Measurements from ENCODE around the gene CRYGA.

The CRYGA gene, protein sequence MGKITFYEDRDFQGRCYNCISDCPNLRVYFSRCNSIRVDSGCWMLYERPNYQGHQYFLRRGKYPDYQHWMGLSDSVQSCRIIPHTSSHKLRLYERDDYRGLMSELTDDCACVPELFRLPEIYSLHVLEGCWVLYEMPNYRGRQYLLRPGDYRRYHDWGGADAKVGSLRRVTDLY

GRCh38 chr2:208163489-208163888, at the start of gene CRYGA:
Gene CRYGA, minus strand, starts transcription at chr2:208163589. Its CDS starts 33 bp downstream, at chr2:208163556.
- no peak for DNase-seq

DNA sequence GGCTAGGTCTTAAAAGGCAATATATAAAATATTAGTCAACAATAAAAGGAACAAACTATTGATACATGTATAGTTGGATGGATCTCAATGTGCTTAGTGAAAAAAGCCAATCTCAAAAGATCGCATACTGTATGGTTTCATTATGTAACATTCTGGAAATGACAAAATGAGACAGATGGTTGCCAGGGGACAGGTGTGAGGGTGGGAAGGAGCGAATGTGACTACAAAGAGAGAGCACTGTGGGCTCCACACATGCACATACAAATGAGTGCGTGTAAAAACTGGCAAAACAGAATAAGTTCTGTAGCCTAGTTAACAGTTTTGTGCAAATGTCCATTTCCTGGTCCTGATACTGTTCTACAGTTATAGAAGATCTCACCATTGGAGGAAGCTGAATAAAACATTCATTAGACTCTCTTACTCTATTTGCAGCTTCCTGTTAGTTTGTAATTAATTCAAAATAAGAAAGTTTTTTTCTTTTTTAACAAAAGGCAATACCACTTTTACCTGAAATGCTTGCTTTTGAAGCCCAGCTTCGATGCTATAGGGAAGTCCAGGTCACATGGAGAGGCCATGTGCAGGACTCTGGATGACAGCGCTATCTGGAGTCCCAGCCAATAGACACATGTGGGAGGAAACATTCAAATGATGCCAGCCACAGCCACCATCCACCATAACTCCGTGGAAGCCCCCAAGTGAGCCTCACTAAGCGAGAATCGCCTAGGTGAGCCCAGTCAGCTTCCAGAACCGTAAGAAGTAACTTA, 47.5 kb upstream of the CRYGA start:
- DNase-seq, result peak; percentile 7

- no peak for DNase-seq
These were observed 45.1 kb upstream of the CRYGA start for GRCh38 chr2:208208335-208209085.

GRCh38 chr2:208207769-208208168, 44.4 kb upstream of the CRYGA start:
- no peak for DNase-seq

GRCh38 chr2:208204166-208204565, 40.8 kb upstream of the CRYGA start:
- DNase-seq, result no peak

DNA sequence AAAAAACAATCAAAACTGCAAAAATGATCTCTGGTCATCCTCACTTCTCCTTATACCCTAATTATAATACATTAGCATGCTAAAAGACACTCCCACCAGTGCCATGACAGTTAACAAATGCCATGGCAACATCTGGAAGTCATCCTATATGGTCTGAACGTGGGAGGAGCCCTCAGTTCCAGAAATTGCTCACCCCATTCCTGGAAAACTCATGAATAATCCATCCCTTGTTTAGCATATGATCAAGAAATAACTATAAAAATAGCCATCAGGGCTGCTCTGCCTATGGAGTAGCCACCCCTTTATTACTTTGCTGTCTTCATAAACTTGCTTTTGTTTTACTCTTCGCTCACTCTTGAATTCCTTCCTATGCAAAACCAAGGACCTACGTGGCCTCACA, 32.1 kb upstream of the CRYGA start:
- no peak for DNase-seq

DNA sequence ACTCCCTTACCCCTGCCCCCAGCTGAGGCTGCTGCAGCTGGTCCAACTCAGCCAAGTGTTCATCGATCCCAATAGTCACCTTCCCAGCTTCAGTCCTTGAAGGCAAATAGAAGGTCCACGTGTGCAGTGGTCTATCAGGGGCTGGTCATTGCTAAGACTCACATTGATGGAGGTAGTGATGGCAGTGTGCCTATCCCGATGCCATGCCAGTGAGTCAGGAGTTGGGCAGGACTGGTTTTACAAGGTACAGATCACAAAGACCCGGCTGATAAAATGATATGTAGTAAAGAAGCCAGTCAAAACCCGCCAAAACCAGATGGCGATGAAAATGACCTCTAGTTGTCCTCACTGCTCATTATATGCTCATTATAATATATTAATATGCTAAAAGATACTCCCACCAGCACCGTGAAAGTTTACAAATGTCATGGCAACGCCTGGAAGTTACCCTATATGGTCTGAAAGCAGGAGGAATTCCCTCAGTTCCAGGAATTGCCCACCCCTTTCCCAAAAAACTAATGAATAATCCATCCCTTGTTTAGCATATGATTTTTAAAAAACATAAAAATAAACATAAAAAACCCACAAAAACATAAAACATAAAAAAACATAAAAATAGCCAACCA, 29.3 kb upstream of the CRYGA start:
- no peak for DNase-seq

DNA sequence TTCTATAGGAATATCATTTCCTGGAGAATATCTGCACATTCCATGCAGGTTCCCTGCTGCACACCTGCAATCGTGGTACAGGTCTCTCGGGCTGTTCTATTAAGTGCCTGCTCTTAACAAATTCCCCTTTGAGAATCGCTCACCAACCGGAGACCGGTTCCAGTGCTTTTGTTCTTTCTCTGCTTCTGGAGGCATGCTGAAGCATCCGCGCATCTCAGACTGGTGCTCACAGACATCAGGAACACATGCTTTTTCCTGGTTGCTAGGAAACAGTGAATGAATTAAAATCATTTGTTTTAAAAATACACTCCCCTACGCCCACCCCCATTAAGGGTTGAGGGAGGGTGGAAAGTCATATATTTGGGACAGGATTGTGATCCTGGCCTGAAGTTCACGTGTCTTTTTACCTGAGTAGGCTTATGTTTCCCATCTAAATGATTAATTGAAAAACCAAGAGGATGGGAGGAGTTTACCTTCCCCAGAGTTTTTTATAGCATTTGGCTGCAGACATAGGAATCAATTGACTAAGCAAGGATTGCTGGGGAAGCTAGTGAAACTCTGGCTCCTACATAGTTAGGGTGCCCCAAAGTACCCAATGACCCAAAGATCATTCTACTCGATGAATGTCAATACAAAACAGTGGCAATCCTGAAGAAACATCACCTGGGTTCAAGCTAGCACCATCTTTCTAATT, 26.6 kb upstream of the CRYGA start, which contains the start of gene C2orf80:
Gene C2orf80, minus strand, starts transcription at position 221 of the 694 bp plus-strand sequence. CDS start 3,044 bp downstream, outside the sequence.
- no peak for DNase-seq

- DNase-seq, result no peak
These were observed 25.9 kb upstream of the CRYGA start for GRCh38 chr2:208189069-208189809.

DNA sequence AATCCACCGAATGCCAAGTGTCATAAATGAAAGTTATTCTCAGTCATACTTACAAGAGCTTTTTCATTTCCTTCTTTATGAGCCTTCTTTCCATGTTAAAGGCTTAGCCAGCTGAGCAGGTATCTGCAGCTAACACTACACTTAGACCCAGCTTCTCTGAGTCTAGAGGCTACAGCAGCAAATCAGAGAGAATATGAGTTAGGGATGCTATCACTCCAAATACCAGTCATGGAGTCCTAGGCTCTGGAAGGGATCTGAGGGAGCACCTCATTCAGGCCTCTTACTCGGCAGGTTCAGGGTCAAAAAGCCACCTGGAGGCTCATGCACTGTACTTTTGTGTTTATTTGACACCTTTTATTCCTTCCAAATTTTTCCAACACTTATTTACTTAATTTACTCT, 23.5 kb upstream of the CRYGA start:
- no peak for DNase-seq

GRCh38 chr2:208186465-208186864, 23.1 kb upstream of the CRYGA start:
- no peak for DNase-seq

DNA sequence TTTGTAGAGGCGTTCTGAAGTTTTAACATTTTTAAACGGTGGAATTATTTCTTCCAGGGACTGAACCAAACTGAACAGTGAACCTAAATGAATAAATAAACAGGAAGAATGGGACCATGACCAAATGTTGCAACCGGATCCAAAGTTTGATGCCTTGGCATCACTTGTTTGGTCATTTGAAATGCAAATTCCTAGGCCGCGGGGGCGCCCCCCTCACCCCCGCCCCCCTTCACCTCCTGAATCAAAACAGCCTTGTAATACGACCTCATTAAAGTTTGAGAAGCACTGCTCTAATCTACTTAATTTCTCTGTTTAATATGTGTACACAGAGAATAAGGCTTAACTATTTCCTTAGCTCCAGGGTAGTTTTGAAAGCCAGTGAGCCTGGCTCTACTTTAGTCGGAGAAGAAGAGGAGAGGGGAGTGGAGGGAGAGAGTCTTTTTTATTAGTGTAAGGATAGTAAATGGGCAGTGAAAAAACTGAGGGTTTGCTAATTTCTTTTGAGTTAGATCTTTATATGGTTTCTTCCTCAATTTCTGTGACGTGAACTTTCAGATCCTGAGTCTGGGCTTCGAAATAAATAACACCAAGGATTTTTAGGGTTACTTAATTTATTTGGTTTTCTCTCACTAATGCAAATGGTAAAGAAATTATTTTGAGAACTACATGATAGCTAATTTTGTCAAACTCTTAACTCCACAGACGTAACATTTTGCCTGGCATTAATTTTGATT, 20.8 kb upstream of the CRYGA start:
- no peak for DNase-seq

GRCh38 chr2:208183526-208183925, 20.1 kb upstream of the CRYGA start:
- no peak for DNase-seq

DNA sequence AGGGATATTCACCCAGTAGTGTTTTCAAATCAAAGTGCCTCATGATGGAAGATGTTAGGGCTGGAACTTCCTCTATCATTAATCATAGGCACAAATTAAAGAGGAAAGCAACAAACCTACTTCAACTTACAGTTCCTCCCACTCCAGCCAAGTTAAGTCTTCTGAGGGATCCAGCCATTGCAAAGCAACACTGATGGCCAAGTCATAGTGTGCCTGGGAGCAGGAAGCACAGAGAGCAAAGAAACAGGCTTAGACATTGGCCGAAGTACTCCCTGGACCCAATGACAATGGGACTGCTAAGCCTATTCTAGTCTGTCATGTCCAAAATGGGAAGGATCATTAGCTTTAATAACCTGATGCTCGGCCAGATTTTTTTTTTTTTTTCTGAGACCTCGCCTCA, 19.4 kb upstream of the CRYGA start:
- no peak for DNase-seq

DNA sequence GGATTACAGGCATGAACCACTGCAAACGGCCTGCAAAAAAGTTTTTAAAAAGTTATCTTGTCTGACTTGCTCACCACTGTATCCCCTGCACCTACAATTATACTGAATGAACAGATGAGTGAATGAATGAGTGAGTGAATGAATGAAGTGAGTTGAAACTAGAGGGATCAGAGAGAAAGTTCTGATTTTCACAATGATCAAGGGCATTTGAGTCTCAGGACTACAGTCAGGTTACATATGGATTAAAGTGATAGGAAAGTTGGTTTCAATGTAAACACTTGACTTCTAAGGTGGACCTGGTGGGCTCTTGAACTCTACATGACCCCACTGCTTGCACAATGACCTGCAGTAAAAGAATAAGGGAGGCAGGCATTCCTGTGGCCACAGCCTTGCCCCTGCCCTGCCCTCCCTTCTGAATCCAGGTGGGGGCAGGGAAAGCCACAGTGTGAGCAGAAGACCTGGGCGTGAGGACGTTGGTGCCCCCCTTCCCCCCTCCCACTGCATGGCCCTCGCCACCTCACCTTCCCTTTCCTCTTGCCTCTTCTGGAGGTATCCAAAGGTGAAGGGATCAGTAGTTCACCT, 15.7 kb upstream of the CRYGA start:
- DNase-seq, result no peak

- DNase-seq, result no peak
These were observed 12.4 kb upstream of the CRYGA start for GRCh38 chr2:208175840-208176153.

DNA sequence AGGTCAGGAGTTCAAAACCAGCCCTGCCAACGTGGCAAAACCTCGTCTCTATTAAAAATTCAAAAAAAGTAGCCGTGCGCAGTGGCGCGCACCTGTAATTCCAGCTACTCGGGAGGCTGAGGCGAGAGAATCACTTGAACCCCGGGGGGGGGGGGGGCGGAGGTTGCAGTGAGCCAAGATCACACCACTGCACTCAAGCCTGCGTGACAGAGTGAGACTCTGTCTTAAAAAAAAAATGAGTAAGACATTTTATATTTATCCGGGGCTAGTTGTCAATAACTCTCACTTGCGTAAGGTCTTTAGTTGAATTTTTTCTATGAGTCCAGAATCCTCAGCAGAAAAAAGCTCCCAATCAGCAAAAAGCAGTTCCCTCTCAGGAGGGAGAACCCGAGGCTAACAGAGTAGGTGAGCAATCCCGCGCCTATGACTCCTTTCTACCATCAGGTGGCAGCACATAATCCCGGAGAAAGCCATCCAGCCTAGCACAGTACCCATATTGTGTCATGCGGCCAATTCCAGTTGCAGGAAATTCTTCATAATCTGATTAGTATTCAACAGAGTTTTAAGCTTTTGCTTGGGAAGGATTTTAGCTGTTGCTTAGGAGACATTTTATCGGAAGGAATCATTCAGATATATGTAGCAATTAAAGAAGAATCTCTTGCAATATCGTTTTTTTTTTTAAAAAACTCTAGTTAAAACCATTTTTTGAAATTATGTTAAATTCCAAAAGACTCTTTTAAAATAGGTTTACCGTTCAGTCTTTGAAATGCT, 11.9 kb upstream of the CRYGA start:
- DNase-seq, result peak; percentile 47

DNA sequence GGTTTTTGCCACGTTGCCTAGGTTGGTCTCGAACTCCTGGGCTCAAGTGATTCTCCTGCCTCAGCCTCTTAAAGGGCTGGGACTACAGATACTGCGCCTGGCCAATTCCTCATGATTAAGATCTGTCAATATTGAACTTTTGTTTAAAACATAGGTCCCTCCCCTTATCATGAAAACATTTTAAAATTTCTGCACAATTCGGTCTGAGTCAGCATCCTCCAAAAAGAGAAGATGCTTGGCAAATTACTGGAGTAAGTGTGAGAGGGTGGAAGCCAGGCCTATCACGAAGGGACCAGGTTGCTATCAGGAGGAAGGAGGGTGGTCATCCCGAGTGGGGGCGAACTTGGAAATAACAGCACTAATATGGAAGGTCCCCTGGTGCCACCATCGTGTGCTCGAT, 10.8 kb upstream of the CRYGA start:
- no peak for DNase-seq

- DNase-seq, result no peak
These were observed 8.7 kb upstream of the CRYGA start for GRCh38 chr2:208172125-208172524.
